K562 (cell line): ENCODE measurements around the gene TGFBR3L. TPM values are rescaled to one million over a fixed set of nuclear protein-coding genes. Genes with fewer than 3 reads are reported as not detected.
A peak's percentile ranks its signal among the peaks of the same experiment; 100 is the strongest.

Experiments used
- ATAC-seq: fragments of 200-7000 bp; cut with Tn5 transposase; 3 replicates; pipeline ENCODE4 v1.9.1; 2020; ENCODE audit warnings: moderate library complexity
- BruUV-seq: library from RNA; stranded (reverse); fragments of 400-500 nt; replicated peaks from 2 replicates; lab custom pipeline; 2021; lab: Mats Ljungman, UMichigan
- CTCF ChIA-PET: fragments of 300-600 bp; formaldehyde crosslinking; extraction: SDS; loops from one replicate; lab custom pipeline; 2021; ENCODE audit warnings: low intra/inter-chr PET ratio; lab: Yijun Ruan, JAX
- POLR2A ChIA-PET: fragments of 300-600, 350-650 bp; sonication (Branson Sonifier 250); formaldehyde crosslinking; extraction: SDS; loops from one replicate; lab custom pipeline; 2021; ENCODE audit warnings: antibody characterized with exemption, inconsistent platforms; lab: Yijun Ruan, JAX
- DNase-seq, 4 experiments: peaks; one replicate each; pipeline versions ENCODE4 v3.0.0 to v3.0.0-alpha.2; 2011 to 2018; ENCODE audit warnings: low spot score in 3 of 4, mixed read lengths in 3 of 4; ENCODE audit errors: extremely low read depth in 1 of 4
- FAIRE-seq: peaks from 2 replicates; lab custom pipeline; 2011; peaks lifted over from hg19 to GRCh38; lab: Jason Lieb, UNC
- H2AFZ ChIP-seq: 2 replicates; pipeline ENCODE4 v1.6.0; 2011; ENCODE audit warnings: low read depth, low read length, control low read depth, inconsistent platforms
- H3K27ac ChIP-seq: fragments of 200-600 bp; 3 replicates; pipeline ENCODE4 v1.8.0; 2011; ENCODE audit warnings: low read depth, mild to moderate bottlenecking, control low read depth, inconsistent platforms, low read length, moderate library complexity, mixed read lengths; ENCODE audit errors: extremely low read depth
- H3K27me3 ChIP-seq, 2 experiments: fragments of 300-600 bp in 1 of 2; 2 replicates in 1 of 2; 3 replicates in 1 of 2; pipeline versions ENCODE4 v1.6.0 to v1.8.0; 2011; ENCODE audit warnings: inconsistent platforms in 2 of 2, low read length in 2 of 2, mild to moderate bottlenecking in 1 of 2, mixed read lengths in 1 of 2, moderate library complexity in 1 of 2; ENCODE audit not compliant: control insufficient read depth in 2 of 2, insufficient read depth in 2 of 2
- H3K36me3 ChIP-seq: fragments of 300-600 bp; 3 replicates; pipeline ENCODE4 v1.8.0; 2011; ENCODE audit warnings: mild to moderate bottlenecking, low read length, inconsistent platforms; ENCODE audit not compliant: control insufficient read depth, insufficient read depth
- H3K4me1 ChIP-seq, 2 experiments: fragments of 200-600 bp in 1 of 2; replicated peaks in 1 of 2; 2 replicates in 1 of 2; 3 replicates in 1 of 2; pipeline versions ENCODE4 v1.5.1 to v1.8.0; 2011; ENCODE audit warnings: inconsistent platforms in 2 of 2, low read length in 2 of 2, mild to moderate bottlenecking in 1 of 2, mixed read lengths in 1 of 2, moderate library complexity in 1 of 2; ENCODE audit not compliant: control insufficient read depth in 2 of 2, insufficient read depth in 2 of 2
- H3K4me2 ChIP-seq: 2 replicates; pipeline ENCODE4 v1.6.1; 2011; ENCODE audit warnings: low read length, control low read depth, inconsistent platforms, mixed read lengths; ENCODE audit not compliant: insufficient read depth
- H3K4me3 ChIP-seq: fragments of 200-600 bp; sonication (generic), shearing (Covaris generic); 2 replicates; pipeline ENCODE4 v1.5.1; 2016; ENCODE audit warnings: control low read depth, inconsistent platforms
- H3K79me2 ChIP-seq: fragments of 200-600 bp; 3 replicates; pipeline ENCODE4 v1.8.0; 2011; ENCODE audit warnings: low read length, inconsistent platforms; ENCODE audit not compliant: control insufficient read depth, insufficient read depth
- H3K9ac ChIP-seq, 2 experiments: 2 replicates each; pipeline versions ENCODE4 v1.6.0 to v1.6.1; 2011; ENCODE audit warnings: low read depth in 2 of 2, low read length in 2 of 2, control low read depth in 1 of 2, inconsistent platforms in 1 of 2, mild to moderate bottlenecking in 1 of 2, mixed read lengths in 1 of 2; ENCODE audit not compliant: insufficient read depth in 1 of 2
- H3K9me1 ChIP-seq: one replicate; pipeline ENCODE4 v1.6.0; 2011; ENCODE audit warnings: inconsistent platforms, mild to moderate bottlenecking, low read length, moderate library complexity; ENCODE audit not compliant: control insufficient read depth, insufficient read depth
- H3K9me3 ChIP-seq: replicated peaks from 2 replicates; pipeline ENCODE4 v1.5.1; 2011; ENCODE audit warnings: low read depth, low read length, inconsistent platforms; ENCODE audit not compliant: control insufficient read depth, insufficient read depth
- H4K20me1 ChIP-seq: replicated peaks from 2 replicates; pipeline ENCODE4 v1.6.1; 2011; ENCODE audit warnings: low read length, inconsistent platforms, mixed read lengths; ENCODE audit not compliant: control insufficient read depth, insufficient read depth
- GTF3C2 ChIP-seq: IDR thresholded peaks from 3 replicates; pipeline ENCODE4 v1.6.1; 2011; ENCODE audit warnings: borderline replicate concordance, mild to moderate bottlenecking, moderate library complexity; ENCODE audit not compliant: insufficient read length; ENCODE audit errors: extremely low read depth
- PRDM10 ChIP-seq: fragments of 450-650 bp; IDR thresholded peaks from 2 replicates; pipeline ENCODE4 v1.6.1; 2018; ENCODE audit not compliant: partially characterized antibody
- ZBTB33 ChIP-seq: sonication (generic); formaldehyde crosslinking; IDR thresholded peaks from 2 replicates; pipeline ENCODE4 v1.8.1; 2023; ENCODE audit warnings: mild to moderate bottlenecking, missing genetic modification reagents
- WGBS: fragments of 100-300 bp; shearing (Covaris generic); methylation state at CpG from one replicate; pipeline ENCODE4 v1.1.6; 2016; ENCODE audit warnings: low coverage, mixed read lengths; ENCODE audit not compliant: insufficient coverage; ENCODE audit errors: missing lambda C conversion rate; 5-methylcytosine and 5-hydroxymethylcytosine counted together
- in situ Hi-C: fragments of 300-500 bp; cut with MboI; formaldehyde crosslinking; loops from 4 replicates; pipeline ENCODE4 v1.15.0; 2018; ENCODE audit warnings: inconsistent platforms, mixed read lengths
- intact Hi-C: fragments of 100-400 bp; cut with micrococcal nuclease; formaldehyde crosslinking; loops from 2 replicates; pipeline ENCODE4 v1.14.2; 2022
- polyA plus RNA-seq, 8 experiments: library from polyadenylated mRNA; depleted of rRNA in 4 of 8; stranded (reverse) in 5 of 8; unstranded in 3 of 8; fragments of >200 nt; fragmentation: Nextera tagmentation in 2 of 8; fragmentation: Illumina TruSeq in 1 of 8; extraction: Ambion mirVana in 2 of 8; extraction: Trizol in 1 of 8; gene quantifications; 2 replicates each; pipeline versions ENCODE4 v1.2.1 to v1.2.3, GENCODE V29; 2011 to 2014; ENCODE audit warnings: inconsistent platforms in 1 of 8, missing spikeins in 1 of 8
- total RNA-seq, 7 experiments: library from RNA; depleted of rRNA in 6 of 7; stranded (reverse); fragments of >200 nt in 6 of 7; fragmentation: Illumina TruSeq in 2 of 7; extraction: Trizol in 2 of 7; gene quantifications; 2 replicates each; pipeline versions ENCODE4 v1.2.1 to v1.2.3, GENCODE V29; 2011 to 2021; ENCODE audit warnings: low replicate concordance in 1 of 7

The TGFBR3L gene
- total and polyA plus RNA-seq, 9 of the 15 experiments (the other 6 are each of a cell fraction or from before 2014, with no cell fraction given), result not detected

GRCh38 chr19:7865262-7865911 is 49.2 kb upstream of the TGFBR3L start (continued):
- peak; percentile 27 for TF ChIP-seq GTF3C2

GRCh38 chr19:7866399-7867091 is 48.1 kb upstream of the TGFBR3L start:
- no peak overlapping the region for H3K4me2 ChIP-seq
- no peaks in the 10 kb centered on the region; a peak in 1 of 5 replicates for H3K27me3 ChIP-seq
- intact Hi-C loops (no loop called here), in situ Hi-C loops (no loop called here)
- TF ChIP-seq ZBTB33 (CRISPR knock-in tag) (peak; percentile 83), PRDM10 (no peak)
- no peaks in the 10 kb centered on the region for H3K36me3 ChIP-seq
- DNase-seq, result no peak
- H3K79me2 ChIP-seq, result no peaks in the 10 kb centered on the region
- no TSS peak for BruUV-seq
- peaks cover 6% of the 10 kb centered on the region; the same call in 1 of the 2 replicates for H4K20me1 ChIP-seq
- H2AFZ ChIP-seq, result no peak overlapping the region
- no peak for FAIRE-seq
- H3K9ac ChIP-seq, result peak overlapping the region in 1 of 2 experiments; percentile 61; a peak in 2 of 4 replicates
- 62% methylated on average over 11 of the region's 12 CpGs for WGBS
- ChIA-PET CTCF (no interaction called here), POLR2A (interaction anchor here (1.7 kb wide), 1 partner anchor 24 kb away, joined by 4 read pairs; no protein-coding TSS in a partner anchor)
- H3K27ac ChIP-seq, result no peak overlapping the region
- H3K9me1 ChIP-seq, result no peaks in the 10 kb centered on the region
- H3K9me3 ChIP-seq, result no peaks in the 10 kb centered on the region
- peaks cover 17 to 85% of the 10 kb centered on the region in 2 experiments for H3K4me1 ChIP-seq
- no peak for ATAC-seq
- no peak overlapping the region for H3K4me3 ChIP-seq
